Endothelial cell of umbilical vein (primary cell): ENCODE measurements around the gene SCYGR4. TPM values are rescaled to one million over a fixed set of nuclear protein-coding genes. Genes with fewer than 3 reads are reported as not detected.

Experiments
- BruUV-seq: library from RNA; stranded (reverse); fragments of 400-500 nt; replicated peaks from 2 replicates; lab custom pipeline; 2021; lab: Mats Ljungman, UMichigan
- CTCF ChIA-PET: fragments of 300-600, 350-600 bp; sonication (Branson Sonifier 250); formaldehyde crosslinking; loops from one replicate; lab custom pipeline; 2021; ENCODE audit warnings: antibody characterized with exemption, inconsistent platforms; lab: Charles Lee
- POLR2A ChIA-PET: fragments of 300-600, 350-600 bp; sonication (Branson Sonifier 250); formaldehyde crosslinking; loops from one replicate; lab custom pipeline; 2021; ENCODE audit warnings: antibody characterized with exemption, inconsistent platforms; lab: Charles Lee
- DNase-seq: peaks from one replicate; pipeline ENCODE4 v3.0.0-alpha.2; 2011; ENCODE audit warnings: low read depth, low spot score
- FAIRE-seq: peaks from 2 replicates; lab custom pipeline; 2011; peaks lifted over from hg19 to GRCh38; lab: Jason Lieb, UNC
- H2AFZ ChIP-seq: 2 replicates; pipeline ENCODE4 v1.6.0; 2012; ENCODE audit warnings: low read depth, low read length, control low read depth, inconsistent platforms
- H3K27ac ChIP-seq: 2 replicates; pipeline ENCODE4 v1.5.1; 2011; ENCODE audit warnings: low read depth, mild to moderate bottlenecking, control low read depth, low read length, moderate library complexity; ENCODE audit not compliant: insufficient read depth
- H3K27me3 ChIP-seq, 2 experiments: 2 replicates each; pipeline versions ENCODE4 v1.6.0 to v1.6.1; 2011; ENCODE audit warnings: low read length in 2 of 2, mixed read lengths in 1 of 2; ENCODE audit not compliant: control insufficient read depth in 2 of 2, insufficient read depth in 2 of 2
- H3K36me3 ChIP-seq, 2 experiments: 2 replicates in 1 of 2; 3 replicates in 1 of 2; pipeline ENCODE4 v1.5.1; 2011; ENCODE audit warnings: low read length in 2 of 2, mild to moderate bottlenecking in 1 of 2, moderate library complexity in 1 of 2; ENCODE audit not compliant: control insufficient read depth in 2 of 2, insufficient read depth in 2 of 2; ENCODE audit errors: extremely low read depth in 1 of 2
- H3K4me1 ChIP-seq: 3 replicates; pipeline ENCODE4 v1.5.1; 2011; ENCODE audit warnings: mild to moderate bottlenecking, low read length; ENCODE audit not compliant: control insufficient read depth, insufficient read depth; ENCODE audit errors: extremely low read depth
- H3K4me2 ChIP-seq: 2 replicates; pipeline ENCODE4 v1.6.1; 2011; ENCODE audit warnings: low read length, control low read depth, mixed read lengths; ENCODE audit not compliant: insufficient read depth
- H3K4me3 ChIP-seq, 3 experiments: fragments of 200-600 bp in 1 of 3; sonication (generic), shearing (Covaris generic) in 1 of 3; replicated peaks in 1 of 3; 2 replicates each; pipeline ENCODE4 v1.5.1; 2011 to 2016; ENCODE audit warnings: control low read depth in 3 of 3, low read length in 3 of 3, mild to moderate bottlenecking in 2 of 3, inconsistent platforms in 1 of 3, low read depth in 1 of 3, moderate library complexity in 1 of 3; ENCODE audit not compliant: insufficient read depth in 1 of 3
- H3K79me2 ChIP-seq: 2 replicates; pipeline ENCODE4 v1.6.0; 2012; ENCODE audit warnings: low read length, inconsistent platforms; ENCODE audit not compliant: control insufficient read depth, insufficient read depth
- H3K9ac ChIP-seq: replicated peaks from 2 replicates; pipeline ENCODE3; 2011; ENCODE audit warnings: low read length, control low read depth; ENCODE audit not compliant: insufficient read depth; ENCODE audit errors: extremely low read depth
- H3K9me1 ChIP-seq: replicated peaks from 3 replicates; pipeline ENCODE4 v1.6.0; 2011; ENCODE audit warnings: mild to moderate bottlenecking, low read length; ENCODE audit not compliant: control insufficient read depth, insufficient read depth; ENCODE audit errors: extremely low read depth
- H3K9me3 ChIP-seq: replicated peaks from 2 replicates; pipeline ENCODE4 v1.5.1; 2012; ENCODE audit warnings: low read length, inconsistent platforms; ENCODE audit not compliant: control insufficient read depth, insufficient read depth
- H4K20me1 ChIP-seq: replicated peaks from 2 replicates; pipeline ENCODE3; 2011; ENCODE audit warnings: mild to moderate bottlenecking, low read length; ENCODE audit not compliant: control insufficient read depth, insufficient read depth; ENCODE audit errors: extremely low read depth
- CTCF ChIP-seq, 2 donors: IDR thresholded peaks; 1 replicate in 1 of 2; 2 replicates in 1 of 2; pipeline ENCODE4 v1.5.1; 2011; ENCODE audit warnings: low read length in 2 of 2, mild to moderate bottlenecking in 2 of 2, moderate library complexity in 2 of 2, control low read depth in 1 of 2, inconsistent platforms in 1 of 2, low read depth in 1 of 2; ENCODE audit not compliant: insufficient read depth in 1 of 2; ENCODE audit errors: extremely low read depth in 1 of 2
- FOS ChIP-seq: IDR thresholded peaks from 2 replicates; pipeline ENCODE4 v1.6.1; 2011; ENCODE audit warnings: mild to moderate bottlenecking, low read length, moderate library complexity, borderline replicate concordance; ENCODE audit not compliant: insufficient read depth
- GATA2 ChIP-seq: IDR thresholded peaks from 2 replicates; pipeline ENCODE4 v1.7.0; 2011; ENCODE audit warnings: low read depth, mild to moderate bottlenecking, moderate library complexity, mixed read lengths, low read length; ENCODE audit not compliant: insufficient read length, insufficient read depth
- POLR2AphosphoS5 ChIP-seq: IDR thresholded peaks from 2 replicates; pipeline ENCODE4 v1.6.1; 2012; ENCODE audit warnings: low read depth, mild to moderate bottlenecking, control low read depth, low read length, moderate library complexity; ENCODE audit not compliant: insufficient read depth
- dilution Hi-C: fragments of 300-500 bp; cut with MboI; formaldehyde crosslinking; loops from one replicate; pipeline ENCODE4 v1.15.0; 2019; ENCODE audit warnings: low sequenced_read_pairs; ENCODE audit not compliant: extremely low pct_ligation_motif_present
- intact Hi-C: fragments of 100-400 bp; cut with micrococcal nuclease; formaldehyde crosslinking; loops from one replicate; pipeline ENCODE4 v1.10.0; 2022
- polyA plus RNA-seq, 4 experiments: library from polyadenylated mRNA; depleted of rRNA in 3 of 4; stranded (reverse) in 3 of 4; unstranded in 1 of 4; fragments of >200 nt; gene quantifications; 2 replicates each; pipeline versions ENCODE4 v1.2.1 to v1.2.3, GENCODE V29; 2011 to 2012; ENCODE audit warnings: missing spikeins in 1 of 4
- total RNA-seq: library from RNA; stranded (reverse); gene quantifications from 2 replicates; pipeline ENCODE4 v1.2.3, GENCODE V29; 2021

The SCYGR4 gene
- total and polyA plus RNA-seq, 2 donors (not counting 3 experiments of a cell fraction or from before 2014, with no cell fraction given), result not detected

GRCh38 chr2:227610123-227610522 is 7.2 kb upstream of the SCYGR4 start:
- H3K27me3 ChIP-seq, result no peaks in the 10 kb centered on the region
- intact Hi-C loops, result no loop called here
- FAIRE-seq (no peak), DNase-seq (no peak)
- H3K9me3 ChIP-seq, result no peaks in the 10 kb centered on the region
- no TSS peak for BruUV-seq
- H3K79me2 ChIP-seq, result no peaks in the 10 kb centered on the region
- no peaks in the 10 kb centered on the region for H3K9me1 ChIP-seq
- H3K4me3 ChIP-seq, result no peak overlapping the region
- CTCF ChIA-PET, result interaction anchor here (1.4 kb wide), 1 partner anchor 10 kb away, joined by 3 read pairs; no protein-coding TSS in a partner anchor
- H3K4me2 ChIP-seq, result no peak overlapping the region
- no peak for TF ChIP-seq POLR2AphosphoS5
- no peak overlapping the region for H2AFZ ChIP-seq
- dilution Hi-C loops, result no loop called here
- POLR2A ChIA-PET, result no interaction called here
- no peaks in the 10 kb centered on the region for H3K36me3 ChIP-seq
- no peaks in the 10 kb centered on the region for H3K4me1 ChIP-seq
- H3K27ac ChIP-seq, result no peak overlapping the region
- H3K9ac ChIP-seq, result no peak overlapping the region
- H4K20me1 ChIP-seq, result no peaks in the 10 kb centered on the region

- dilution Hi-C loops (no loop called here), intact Hi-C loops (no loop called here)
- ChIA-PET CTCF (no interaction called here), POLR2A (no interaction called here)
- TF ChIP-seq POLR2AphosphoS5 (no peak), CTCF (IDR thresholded peaks at IDR 0.05; ENCODE audit: extremely low read depth in 1 of 2, insufficient read depth in 1 of 2, low read depth in 1 of 2, low read length in 2 of 2) (no peak), GATA2 (no peak), FOS (no peak)
- FAIRE-seq, result no peak
- H3K27me3 ChIP-seq, result no peaks in the 10 kb centered on the region
- H3K36me3 ChIP-seq, result no peaks in the 10 kb centered on the region
- no peak overlapping the region for H2AFZ ChIP-seq
- no peak overlapping the region for H3K4me2 ChIP-seq
- no peaks in the 10 kb centered on the region for H3K9me1 ChIP-seq
- no peak overlapping the region for H3K4me3 ChIP-seq
- DNase-seq, result no peak
- BruUV-seq, result no TSS peak
- no peaks in the 10 kb centered on the region for H4K20me1 ChIP-seq
- H3K27ac ChIP-seq, result no peak overlapping the region
- H3K4me1 ChIP-seq, result no peaks in the 10 kb centered on the region
- H3K9me3 ChIP-seq, result no peaks in the 10 kb centered on the region
- H3K79me2 ChIP-seq, result no peaks in the 10 kb centered on the region
- H3K9ac ChIP-seq, result no peak overlapping the region
Measured at GRCh38 chr2:227612546-227613271, 4.6 kb upstream of the SCYGR4 start.
